Measurements from ENCODE around the gene MDM4. TPM values are rescaled to one million over a fixed set of nuclear protein-coding genes. Genes with fewer than 3 reads are reported as not detected.

Gene MDM4
- total RNA-seq, 6 experiments from 2014 or later: 21.0 to 37.6 (median 25.3) TPM

GRCh38 chr1:204502241-204502640, 14.0 kb upstream of the MDM4 start:
- Histone ChIP-seq H3K27ac (no peak overlapping the region), H3K27me3 (no peaks in the 10 kb centered on the region), H3K4me3 (no peak overlapping the region), H3K4me1 (peaks cover 0 to 26% (median 11%) of the 10 kb centered on the region in 4 donors), H3K36me3 (no peaks in the 10 kb centered on the region), H3K9me3 (no peaks in the 10 kb centered on the region)
- DNase-seq (no peak), ATAC-seq (no peak)
- 73% methylated on average over 4 of the region's 6 CpGs for WGBS (ENCODE audit: insufficient coverage, low coverage, low lambda C conversion rate, missing lambda C conversion rate)
- intact Hi-C loops (cut with DNase I): loop anchor here in 1 of 2 donors (5.0 kb wide), 1 partner anchor 60 kb away; no protein-coding TSS in a partner anchor
- no peak for TF ChIP-seq POLR2A (IDR thresholded peaks at IDR 0.05)
- no peak for TF ChIP-seq CTCF (IDR thresholded peaks at IDR 0.05)

- TF ChIP-seq POLR2A (IDR thresholded peaks at IDR 0.05): no peak
- TF ChIP-seq CTCF (IDR thresholded peaks at IDR 0.05): peak; percentile 75 to 88 (median 80)
- ATAC-seq (peak; percentile 21 to 48 (median 42)), DNase-seq (no peak)
- H3K27ac ChIP-seq: peak overlapping the region in 2 of 3 donors; percentile 25 to 52
- H3K36me3 ChIP-seq: no peaks in the 10 kb centered on the region
- no peaks in the 10 kb centered on the region for H3K9me3 ChIP-seq
- 5% methylated on average over 6 of the region's 7 CpGs for whole genome bisulfite sequencing (ENCODE audit: insufficient coverage, low coverage, low lambda C conversion rate, missing lambda C conversion rate)
- intact Hi-C loops (cut with DNase I): loop anchor here in 1 of 2 donors (5.0 kb wide), 1 partner anchor 61 kb away; no protein-coding TSS in a partner anchor
- H3K27me3 ChIP-seq: no peaks in the 10 kb centered on the region
- peaks cover 0 to 26% (median 11%) of the 10 kb centered on the region in 4 donors for H3K4me1 ChIP-seq
- H3K4me3 ChIP-seq: no peak overlapping the region
Measured at GRCh38 chr1:204503122-204503912, 12.9 kb upstream of the MDM4 start.

- WGBS (ENCODE audit: insufficient coverage, low coverage, low lambda C conversion rate, missing lambda C conversion rate): 23% methylated on average over 4 of the region's 4 CpGs
- DNase-seq: no peak
- H3K27ac ChIP-seq: peak overlapping the region; percentile 25 to 61 (median 52)
- no peaks in the 10 kb centered on the region for H3K36me3 ChIP-seq
- H3K4me3 ChIP-seq: no peak overlapping the region
- peaks cover 0 to 26% (median 11%) of the 10 kb centered on the region in 4 donors for H3K4me1 ChIP-seq
- TF ChIP-seq CTCF (IDR thresholded peaks at IDR 0.05): peak in 1 of 4 donors; percentile 36
- TF ChIP-seq POLR2A (IDR thresholded peaks at IDR 0.05): no peak
- no peaks in the 10 kb centered on the region for H3K27me3 ChIP-seq
- no peaks in the 10 kb centered on the region for H3K9me3 ChIP-seq
- intact Hi-C loops (cut with DNase I): loop anchor here in 1 of 2 donors (5.0 kb wide), 1 partner anchor 62 kb away; no protein-coding TSS in a partner anchor
- ATAC-seq: peak in 3 of 4 donors; percentile 11 to 43 (median 41)
Measured at GRCh38 chr1:204503913-204504519, 12.2 kb upstream of the MDM4 start.

- no peak for ATAC-seq
- no peaks in the 10 kb centered on the region for H3K9me3 ChIP-seq
- DNase-seq: no peak
- no peaks in the 10 kb centered on the region for H3K27me3 ChIP-seq
- intact Hi-C loops (cut with DNase I): no loop called here
- peaks cover 0 to 26% (median 11%) of the 10 kb centered on the region in 4 donors for H3K4me1 ChIP-seq
- peak overlapping the region; percentile 39 to 52 (median 49) for H3K27ac ChIP-seq
- WGBS (ENCODE audit: insufficient coverage, low coverage, low lambda C conversion rate, missing lambda C conversion rate): 8% methylated on average over 4 of the region's 4 CpGs
- TF ChIP-seq POLR2A (IDR thresholded peaks at IDR 0.05): no peak
- TF ChIP-seq CTCF (IDR thresholded peaks at IDR 0.05): no peak
- H3K4me3 ChIP-seq: peak overlapping the region; percentile 35 to 62 (median 41)
- H3K36me3 ChIP-seq: no peaks in the 10 kb centered on the region
Measured at GRCh38 chr1:204505674-204506200, 10.5 kb upstream of the MDM4 start.
